GM12878 (cell line): ENCODE results near the gene CBX8. TPM values are rescaled to one million over a fixed set of nuclear protein-coding genes. Genes with fewer than 3 reads are reported as not detected.

ENCODE experiments used
- ATAC-seq: fragments of 200-7000 bp; cut with Tn5 transposase; 3 replicates; pipeline ENCODE4 v1.9.1; 2020; ENCODE audit warnings: mild to moderate bottlenecking, moderate library complexity
- BruUV-seq: library from RNA; stranded (reverse); fragments of 400-500 nt; replicated peaks from 2 replicates; lab custom pipeline; 2021; lab: Mats Ljungman, UMichigan
- CTCF ChIA-PET: fragments of 300-600 bp; sonication (Branson Sonifier 250); formaldehyde crosslinking; extraction: SDS; loops from one replicate; lab custom pipeline; 2021; ENCODE audit warnings: inconsistent platforms; lab: Yijun Ruan, JAX
- POLR2A ChIA-PET: fragments of 350-600 bp; formaldehyde crosslinking; extraction: SDS; loops from one replicate; lab custom pipeline; 2021; ENCODE audit warnings: inconsistent platforms; lab: Charles Lee
- RAD21 ChIA-PET: fragments of 300-600 bp; sonication (Branson Sonifier 250); formaldehyde crosslinking; loops from one replicate; lab custom pipeline; 2023; ENCODE audit warnings: antibody characterized with exemption; ENCODE audit not compliant: unreplicated experiment; lab: Charles Lee
- SMC1A ChIA-PET: fragments of 300-600 bp; sonication (Branson Sonifier 250); formaldehyde crosslinking; loops from one replicate; lab custom pipeline; 2023; ENCODE audit not compliant: unreplicated experiment, uncharacterized antibody; lab: Charles Lee
- DNase-seq: peaks from one replicate; pipeline ENCODE4 v3.0.0-alpha.2; 2011; ENCODE audit warnings: low read depth, low spot score
- FAIRE-seq: peaks from 3 replicates; lab custom pipeline; 2011; peaks lifted over from hg19 to GRCh38; lab: Jason Lieb, UNC
- H2AFZ ChIP-seq: 2 replicates; pipeline ENCODE4 v1.6.0; 2011; ENCODE audit warnings: low read depth, low read length, control low read depth; ENCODE audit not compliant: control insufficient read depth
- H3K27ac ChIP-seq: 2 replicates; pipeline ENCODE4 v1.5.1; 2011; ENCODE audit warnings: control low read depth; ENCODE audit not compliant: control insufficient read depth, insufficient read depth
- H3K27me3 ChIP-seq, 2 experiments: replicated peaks in 1 of 2; 2 replicates each; pipeline versions ENCODE4 v1.6.0 to v1.6.1; 2011; ENCODE audit warnings: low read length in 1 of 2; ENCODE audit not compliant: control insufficient read depth in 2 of 2, insufficient read depth in 2 of 2
- H3K36me3 ChIP-seq, 2 experiments: 2 replicates each; pipeline ENCODE4 v1.5.1; 2011; ENCODE audit warnings: low read length in 1 of 2; ENCODE audit not compliant: control insufficient read depth in 2 of 2, insufficient read depth in 2 of 2
- H3K4me1 ChIP-seq: 2 replicates; pipeline ENCODE4 v1.6.1; 2011; ENCODE audit warnings: mild to moderate bottlenecking, low read length, moderate library complexity, mixed read lengths; ENCODE audit not compliant: control insufficient read depth, insufficient read depth
- H3K4me2 ChIP-seq: 2 replicates; pipeline ENCODE4 v1.6.0; 2011; ENCODE audit warnings: control low read depth; ENCODE audit not compliant: control insufficient read depth, insufficient read depth
- H3K4me3 ChIP-seq: fragments of 200-600 bp; sonication (generic); 2 replicates; pipeline ENCODE4 v1.5.1; 2016
- H3K79me2 ChIP-seq: 2 replicates; pipeline ENCODE4 v1.6.0; 2011; ENCODE audit warnings: low read length; ENCODE audit not compliant: control insufficient read depth, insufficient read depth
- H3K9ac ChIP-seq: 2 replicates; pipeline ENCODE4 v1.8.0; 2011; ENCODE audit warnings: low read length, control low read depth, mixed read lengths; ENCODE audit not compliant: control insufficient read depth, insufficient read depth
- H3K9me3 ChIP-seq: replicated peaks from 3 replicates; pipeline ENCODE4 v1.5.1; 2011; ENCODE audit warnings: mild to moderate bottlenecking, low read length; ENCODE audit not compliant: control insufficient read depth, insufficient read depth
- H4K20me1 ChIP-seq: 2 replicates; pipeline ENCODE4 v1.6.0; 2011; ENCODE audit not compliant: control insufficient read depth, insufficient read depth
- BCL11A ChIP-seq: IDR thresholded peaks from 2 replicates; pipeline ENCODE4 v1.6.1; 2011; ENCODE audit warnings: low read depth, low read length
- EZH2 ChIP-seq: IDR thresholded peaks from 2 replicates; pipeline ENCODE4 v1.6.1; 2012; ENCODE audit warnings: low read depth, mild to moderate bottlenecking, control low read depth, inconsistent platforms, low read length, borderline replicate concordance; ENCODE audit not compliant: control insufficient read depth
- HDAC6 ChIP-seq: fragments of 200-600 bp; sonication (generic); IDR thresholded peaks from one replicate; pipeline ENCODE4 v1.8.0; 2017; ENCODE audit warnings: antibody characterized with exemption; ENCODE audit not compliant: unreplicated experiment
- IKZF1 ChIP-seq: fragments of 450-650 bp; conservative IDR thresholded peaks from 2 replicates; pipeline ENCODE4 v1.6.1; 2017; ENCODE audit warnings: antibody characterized with exemption, mild to moderate bottlenecking
- IRF4 ChIP-seq: IDR thresholded peaks from 2 replicates; pipeline ENCODE4 v1.6.1; 2011; ENCODE audit warnings: low read depth, low read length
- MEF2B ChIP-seq: fragments of 450-650 bp; IDR thresholded peaks from 2 replicates; pipeline ENCODE4 v1.6.1; 2018; ENCODE audit warnings: mild to moderate bottlenecking, moderate library complexity; ENCODE audit not compliant: partially characterized antibody, poor library complexity, severe bottlenecking
- MTA3 ChIP-seq: IDR thresholded peaks from 2 replicates; pipeline ENCODE4 v1.6.1; 2012; ENCODE audit warnings: low read length, inconsistent platforms, borderline replicate concordance
- NFXL1 ChIP-seq: fragments of 450-650 bp; IDR thresholded peaks from 2 replicates; pipeline ENCODE4 v1.6.1; 2017; ENCODE audit warnings: antibody characterized with exemption, mild to moderate bottlenecking, borderline replicate concordance
- NR2F1 ChIP-seq: fragments of 450-650 bp; conservative IDR thresholded peaks from 2 replicates; pipeline ENCODE4 v1.6.1; 2017; ENCODE audit warnings: mild to moderate bottlenecking
- NRF1 ChIP-seq: conservative IDR thresholded peaks from 2 replicates; pipeline ENCODE4 v1.6.1; 2011; ENCODE audit warnings: mild to moderate bottlenecking, low read depth, low read length, improper control_type of control experiment
- PAX8 ChIP-seq: fragments of 450-650 bp; IDR thresholded peaks from 2 replicates; pipeline ENCODE4 v1.6.1; 2017; ENCODE audit warnings: mild to moderate bottlenecking, moderate library complexity
- RAD51 ChIP-seq: fragments of 450-650 bp; IDR thresholded peaks from 2 replicates; pipeline ENCODE4 v1.6.1; 2016; ENCODE audit warnings: moderate library complexity, mild to moderate bottlenecking, inconsistent platforms
- SIX5 ChIP-seq: IDR thresholded peaks from 2 replicates; pipeline ENCODE4 v1.6.1; 2011; ENCODE audit warnings: mild to moderate bottlenecking, low read depth, low read length, moderate library complexity; ENCODE audit not compliant: severe bottlenecking
- SRF ChIP-seq, 2 experiments: IDR thresholded peaks; 2 replicates each; pipeline ENCODE4 v1.6.1; 2011; ENCODE audit warnings: low read depth in 2 of 2, low read length in 2 of 2, mild to moderate bottlenecking in 1 of 2, moderate library complexity in 1 of 2
- TCF12 ChIP-seq: IDR thresholded peaks from 2 replicates; pipeline ENCODE4 v1.6.1; 2011; ENCODE audit warnings: low read depth, mild to moderate bottlenecking, low read length
- YY1 ChIP-seq: IDR thresholded peaks from 2 replicates; pipeline ENCODE4 v1.6.1; 2011; ENCODE audit warnings: low read depth, mild to moderate bottlenecking, low read length
- WGBS: methylation state at CpG from one replicate; pipeline ENCODE4 v1.1.6; 2016; ENCODE audit warnings: low lambda C conversion rate; ENCODE audit not compliant: insufficient replicate concordance, insufficient coverage; ENCODE audit errors: missing lambda C conversion rate; 5-methylcytosine and 5-hydroxymethylcytosine counted together
- in situ Hi-C: fragments of 300-500 bp; cut with MboI; formaldehyde crosslinking; loops from 9 replicates; pipeline ENCODE4 v1.14.3; 2018; ENCODE audit warnings: mixed read lengths
- intact Hi-C: fragments of 100-400 bp; cut with micrococcal nuclease; formaldehyde crosslinking; loops from one replicate; pipeline ENCODE4 v1.14.2; 2022; ENCODE audit not compliant: unreplicated experiment
- polyA plus RNA-seq, 11 experiments: library from polyadenylated mRNA; depleted of rRNA in 4 of 11; unstranded in 6 of 11; stranded (reverse) in 5 of 11; fragments of >200 nt; fragmentation: Nextera tagmentation in 4 of 11; fragmentation: Illumina TruSeq in 1 of 11; extraction: Ambion mirVana in 4 of 11; extraction: Trizol in 1 of 11; gene quantifications; 1 replicate in 1 of 11; 2 replicates in 10 of 11; pipeline versions ENCODE4 v1.2.1 to v1.2.3, GENCODE V29; 2011 to 2016; ENCODE audit warnings: inconsistent platforms in 2 of 11, missing spikeins in 2 of 11, low read depth in 1 of 11
- total RNA-seq, 4 experiments: library from RNA; depleted of rRNA in 3 of 4; stranded (reverse); fragments of >200 nt in 3 of 4; fragmentation: Illumina TruSeq in 1 of 4; extraction: Trizol in 1 of 4; gene quantifications; 2 replicates each; pipeline versions ENCODE4 v1.2.1 to v1.2.3, GENCODE V29; 2013 to 2021
- TF ChIP-seq, protein P1 (sequence below): IDR thresholded peaks from 2 replicates; pipeline ENCODE4 v1.6.1; 2011; ENCODE audit warnings: low read depth, low read length, improper control_type of control experiment, borderline replicate concordance
- TF ChIP-seq, protein P2 (sequence below): fragments of 450-650 bp; conservative IDR thresholded peaks from 2 replicates; pipeline ENCODE4 v1.6.1; 2017; ENCODE audit warnings: mild to moderate bottlenecking, moderate library complexity

Gene CBX8
- total and polyA plus RNA-seq, 10 of the 15 experiments (the other 5 are each of a cell fraction or from before 2014, with no cell fraction given) = 0.03 to 6.7 (median 1.9) TPM

DNA sequence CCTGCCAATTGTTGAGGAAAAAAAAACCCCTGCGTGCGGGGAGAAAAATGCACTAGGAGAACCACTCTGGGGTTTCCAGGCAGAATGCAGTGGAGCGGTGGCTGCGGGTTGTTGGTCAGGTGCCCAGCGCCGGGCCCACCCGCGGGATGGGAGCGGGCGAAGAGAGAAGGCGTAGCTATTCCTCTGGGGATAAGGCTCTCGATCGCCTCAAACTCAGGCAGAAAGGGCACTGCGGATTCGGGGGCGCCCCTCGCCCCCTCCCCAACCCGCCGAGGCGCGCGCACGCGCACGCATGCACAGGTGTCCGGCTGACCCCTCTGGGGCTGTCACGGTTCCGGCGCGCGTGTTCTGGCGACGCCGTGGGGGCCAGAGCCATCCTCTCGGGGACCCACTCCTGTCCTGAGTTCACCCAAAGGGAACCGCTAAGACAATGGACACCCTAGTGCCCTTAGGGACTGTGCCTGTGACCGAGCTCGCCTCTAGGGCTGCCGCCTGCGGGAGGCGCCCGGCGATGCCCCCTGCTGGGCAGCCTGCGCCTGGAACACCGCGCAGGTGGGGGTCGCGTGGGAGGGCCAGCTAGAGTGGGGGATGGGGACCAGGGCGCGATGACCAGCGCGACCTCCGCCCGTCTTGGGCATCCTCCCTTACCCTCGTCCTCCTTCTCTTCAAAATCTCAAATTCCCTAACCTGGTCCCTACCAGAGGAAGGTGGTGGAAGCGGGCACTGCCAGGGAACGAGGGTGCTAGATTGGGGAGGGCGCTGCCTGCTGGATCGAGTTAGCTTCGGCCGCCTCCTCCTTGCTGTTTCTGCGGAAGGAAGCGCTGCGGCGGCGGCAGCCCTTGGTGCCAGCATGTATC, 14.4 kb upstream of the CBX8 start:
- intact Hi-C loops (no loop called here), in situ Hi-C loops (no loop called here)
- no peaks in the 10 kb centered on the region for H3K36me3 ChIP-seq
- FAIRE-seq (no peak), ATAC-seq (peak; percentile 68), DNase-seq (no peak)
- H3K4me1 ChIP-seq = peaks cover 27% of the 10 kb centered on the region
- H2AFZ ChIP-seq = no peak overlapping the region
- ChIA-PET SMC1A (interaction anchor here (0.9 to 1.9 kb wide), 4 partner anchors 12 to 22 kb away, joined by 3 to 12 read pairs (median 7); partner anchors contain the start of gene CBX8), CTCF (interaction anchor here (0.6 to 3.6 kb wide), 15 partner anchors 11 to 183 kb away, joined by 3 to 19 read pairs (median 4); partner anchors contain the start of gene CBX8), RAD21 (interaction anchor here (1.5 to 3.2 kb wide), 4 partner anchors 14 to 65 kb away, joined by 3 to 14 read pairs (median 10); partner anchors contain the start of gene CBX8), POLR2A (interaction anchor here (1.0 to 2.6 kb wide), 5 partner anchors 14 to 120 kb away, joined by 3 to 11 read pairs (median 6); partner anchors contain the start of genes CBX4 and CBX8)
- no peak overlapping the region for H3K9ac ChIP-seq
- 3% methylated on average over 63 of the region's 66 CpGs for WGBS
- no peaks in the 10 kb centered on the region; the same call in 1 of the 2 replicates for H4K20me1 ChIP-seq
- no peaks in the 10 kb centered on the region for H3K79me2 ChIP-seq
- no peak overlapping the region for H3K27ac ChIP-seq
- no TSS peak for BruUV-seq
- no peaks in the 10 kb centered on the region for H3K9me3 ChIP-seq
- H3K4me3 ChIP-seq = 0 out of 2 replicates have a peak overlapping the region, but pooled peaks have one; percentile 32
- peaks cover 40 to 48% of the 10 kb centered on the region in 2 experiments for H3K27me3 ChIP-seq
- peak overlapping the region; percentile 64; the same call in 1 of the 2 replicates for H3K4me2 ChIP-seq
- TF ChIP-seq IKZF1 (peak; percentile 63), EZH2 (0 out of 2 replicates have a peak, but pooled peaks have one; percentile 39), MTA3 (no peak), SRF (IDR thresholded peaks at IDR 0.05; ENCODE audit: low read depth in 2 of 2, low read length in 2 of 2) (no peak), HDAC6 (no peak), IRF4 (no peak), SIX5 (no peak), PAX8 (no peak), MEF2B (peak; percentile 39), NFXL1 (no peak), YY1 (peak; percentile 65; the same call in 1 of the 2 replicates), BCL11A (no peak), NRF1 (no peak), NR2F1 (peak; percentile 50; the same call in 1 of the 2 replicates), RAD51 (no peak), TCF12 (0 out of 2 replicates have a peak, but pooled peaks have one; percentile 28)
- TF ChIP-seq, protein P1, sequence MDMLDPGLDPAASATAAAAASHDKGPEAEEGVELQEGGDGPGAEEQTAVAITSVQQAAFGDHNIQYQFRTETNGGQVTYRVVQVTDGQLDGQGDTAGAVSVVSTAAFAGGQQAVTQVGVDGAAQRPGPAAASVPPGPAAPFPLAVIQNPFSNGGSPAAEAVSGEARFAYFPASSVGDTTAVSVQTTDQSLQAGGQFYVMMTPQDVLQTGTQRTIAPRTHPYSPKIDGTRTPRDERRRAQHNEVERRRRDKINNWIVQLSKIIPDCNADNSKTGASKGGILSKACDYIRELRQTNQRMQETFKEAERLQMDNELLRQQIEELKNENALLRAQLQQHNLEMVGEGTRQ = no peak
- TF ChIP-seq, protein P2, sequence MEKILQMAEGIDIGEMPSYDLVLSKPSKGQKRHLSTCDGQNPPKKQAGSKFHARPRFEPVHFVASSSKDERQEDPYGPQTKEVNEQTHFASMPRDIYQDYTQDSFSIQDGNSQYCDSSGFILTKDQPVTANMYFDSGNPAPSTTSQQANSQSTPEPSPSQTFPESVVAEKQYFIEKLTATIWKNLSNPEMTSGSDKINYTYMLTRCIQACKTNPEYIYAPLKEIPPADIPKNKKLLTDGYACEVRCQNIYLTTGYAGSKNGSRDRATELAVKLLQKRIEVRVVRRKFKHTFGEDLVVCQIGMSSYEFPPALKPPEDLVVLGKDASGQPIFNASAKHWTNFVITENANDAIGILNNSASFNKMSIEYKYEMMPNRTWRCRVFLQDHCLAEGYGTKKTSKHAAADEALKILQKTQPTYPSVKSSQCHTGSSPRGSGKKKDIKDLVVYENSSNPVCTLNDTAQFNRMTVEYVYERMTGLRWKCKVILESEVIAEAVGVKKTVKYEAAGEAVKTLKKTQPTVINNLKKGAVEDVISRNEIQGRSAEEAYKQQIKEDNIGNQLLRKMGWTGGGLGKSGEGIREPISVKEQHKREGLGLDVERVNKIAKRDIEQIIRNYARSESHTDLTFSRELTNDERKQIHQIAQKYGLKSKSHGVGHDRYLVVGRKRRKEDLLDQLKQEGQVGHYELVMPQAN = 0 out of 2 replicates have a peak, but pooled peaks have one; percentile 25
